Ovary (tissue), 3 donors: ENCODE data around the gene ATAD3B.
"Not testable (repeated sequence)": the region's sequence is repeated elsewhere in the genome, so short reads cannot be mapped to it uniquely, and the experiment has no call there.

ENCODE experiments used
- CTCF ChIP-seq, 3 donors: fragments of 450-650 bp in 2 of 3; fragments of 200-600 bp in 1 of 3; IDR thresholded peaks; one replicate each; pipeline versions ENCODE4 v1.5.1 to v1.8.0; 2016 to 2022; ENCODE audit warnings: antibody characterized with exemption in 3 of 3, mild to moderate bottlenecking in 1 of 3
- EP300 ChIP-seq: sonication (generic); formaldehyde crosslinking; IDR thresholded peaks from one replicate; pipeline ENCODE4 v1.6.1; 2017; ENCODE audit warnings: antibody characterized with exemption
- POLR2A ChIP-seq: fragments of 450-650 bp; IDR thresholded peaks from one replicate; pipeline ENCODE4 v1.6.1; 2017; ENCODE audit warnings: antibody characterized with exemption, mild to moderate bottlenecking, moderate library complexity
- donor health status: DM: no; HTN: no; CAD: no.

DNA sequence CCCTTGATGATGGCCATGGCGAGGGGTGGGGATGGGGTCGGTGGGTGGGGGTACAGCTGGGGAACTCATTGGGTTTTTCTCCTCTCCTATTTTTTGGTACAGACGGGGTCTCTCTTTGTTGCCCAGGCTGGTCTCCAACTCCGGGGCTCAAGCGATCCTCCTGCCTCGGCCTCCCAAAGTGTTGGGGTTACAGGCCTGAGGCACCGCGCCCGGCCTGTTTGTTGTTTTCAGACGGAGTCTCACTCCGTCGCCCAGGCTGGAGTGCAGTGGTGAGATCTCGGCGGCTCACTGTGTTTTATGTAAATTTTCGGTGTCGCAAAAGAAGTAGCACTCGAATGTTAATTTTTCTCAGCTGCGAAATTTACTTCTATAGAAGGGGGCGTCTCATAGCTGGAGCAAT, 24.9 kb upstream of the ATAD3B start:
- TF ChIP-seq POLR2A; CTCF (IDR thresholded peaks at IDR 0.05); EP300: not testable (repeated sequence)
